ENCODE measurements around the gene SF3B2.
A peak's percentile ranks its signal among the peaks of the same experiment; 100 is the strongest.
"Not testable (repeated sequence)": the region's sequence is repeated elsewhere in the genome, so short reads cannot be mapped to it uniquely, and the experiment has no call there.

The SF3B2 gene

DNA sequence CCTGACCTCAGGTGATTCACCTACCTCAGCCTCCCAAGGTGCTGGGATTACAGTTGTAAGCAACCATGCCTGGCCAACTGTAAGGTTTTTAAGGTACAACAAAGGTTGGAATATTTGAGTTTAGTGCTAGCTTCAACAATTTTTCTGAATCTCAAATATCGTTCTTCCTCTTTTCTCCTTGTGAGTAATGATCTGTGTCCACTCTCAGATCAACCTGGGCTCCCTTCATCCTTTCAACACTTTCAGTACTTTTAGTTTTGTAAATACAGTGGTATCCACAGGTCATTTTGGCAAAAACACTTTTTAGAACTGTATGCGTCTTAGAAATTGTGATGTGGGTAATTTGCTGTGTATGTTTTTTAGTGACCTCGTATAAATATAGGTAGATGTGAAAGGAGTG is 25.8 kb downstream of the SF3B2 start:
- DNase-seq: no peak

DNA sequence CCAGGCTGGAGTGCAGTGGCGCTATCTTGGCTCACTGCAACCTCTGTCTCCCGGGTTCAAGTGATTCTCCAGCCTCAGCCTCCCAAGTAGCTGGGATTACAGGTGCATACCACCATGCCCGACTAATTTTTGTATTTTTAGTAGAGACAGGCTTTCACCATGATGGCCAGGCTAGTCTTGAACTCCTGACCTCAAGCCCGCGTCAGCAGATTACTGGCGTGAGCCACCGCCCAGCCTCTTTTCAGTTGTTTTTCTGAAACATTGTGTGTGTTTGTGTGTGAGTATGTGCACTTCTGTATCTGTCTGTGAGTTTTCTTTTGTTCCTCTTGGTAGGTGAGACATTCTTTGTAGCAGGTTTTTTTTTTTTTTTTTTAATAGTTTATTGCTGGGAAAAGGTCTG is 26.8 kb downstream of the SF3B2 start:
- DNase-seq: not testable (repeated sequence)

DNA sequence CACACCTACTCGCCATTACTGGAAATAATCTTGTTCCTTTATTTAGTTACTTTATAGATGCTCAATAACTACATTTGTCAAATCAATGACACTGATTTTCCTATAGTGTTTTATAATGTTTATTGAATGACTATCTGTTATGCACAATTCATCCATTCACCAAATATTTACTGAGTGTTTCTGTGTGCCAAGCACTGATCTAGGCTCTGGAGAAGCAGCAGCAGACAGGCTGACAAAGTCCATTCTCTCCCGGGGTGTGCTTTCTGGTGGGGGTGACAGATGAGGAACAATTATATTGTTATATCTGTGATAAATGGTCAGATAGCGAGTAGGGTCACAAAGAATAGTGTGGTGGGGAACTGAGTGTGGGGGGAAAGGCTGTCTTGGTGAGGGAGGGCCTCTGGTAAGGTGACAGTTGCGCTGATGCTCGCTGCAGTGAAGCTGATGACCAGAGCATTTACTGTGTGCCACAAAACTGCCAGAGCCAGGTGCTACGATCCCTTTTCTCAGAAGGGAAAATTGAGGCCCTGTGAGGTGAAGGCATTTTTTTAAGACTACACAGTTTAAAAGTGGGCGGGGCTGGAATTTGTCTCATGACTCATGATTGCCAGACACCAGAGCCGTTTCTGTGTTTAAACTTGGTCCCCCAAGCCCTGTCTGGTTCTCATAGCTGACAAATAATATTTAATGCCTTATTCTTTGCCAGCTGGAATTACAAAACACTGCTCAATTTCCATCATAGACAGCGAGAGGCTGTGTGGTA is 28.1 kb downstream of the SF3B2 start:
- DNase-seq: peak; percentile 74

DNA sequence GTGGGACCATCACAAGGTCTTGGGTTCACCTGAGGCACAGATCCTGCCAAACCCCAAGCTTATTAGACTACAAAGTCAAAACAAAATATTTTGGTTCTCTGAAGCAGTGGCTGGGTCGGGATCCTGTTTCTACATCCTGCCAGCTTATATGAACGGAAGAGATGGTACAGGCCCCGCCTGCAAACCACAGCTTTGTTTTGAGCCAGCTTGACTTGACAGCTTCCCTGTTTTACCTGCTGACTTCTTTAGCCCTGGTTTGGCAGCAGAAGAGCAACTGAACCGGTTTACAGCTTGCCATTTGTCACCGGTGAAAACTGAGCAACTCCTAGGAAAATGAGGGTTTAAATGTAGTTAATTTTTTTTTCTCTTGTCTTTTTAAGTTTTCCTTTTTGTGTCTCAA is 29.3 kb downstream of the SF3B2 start:
- DNase-seq: peak; percentile 74

DNA sequence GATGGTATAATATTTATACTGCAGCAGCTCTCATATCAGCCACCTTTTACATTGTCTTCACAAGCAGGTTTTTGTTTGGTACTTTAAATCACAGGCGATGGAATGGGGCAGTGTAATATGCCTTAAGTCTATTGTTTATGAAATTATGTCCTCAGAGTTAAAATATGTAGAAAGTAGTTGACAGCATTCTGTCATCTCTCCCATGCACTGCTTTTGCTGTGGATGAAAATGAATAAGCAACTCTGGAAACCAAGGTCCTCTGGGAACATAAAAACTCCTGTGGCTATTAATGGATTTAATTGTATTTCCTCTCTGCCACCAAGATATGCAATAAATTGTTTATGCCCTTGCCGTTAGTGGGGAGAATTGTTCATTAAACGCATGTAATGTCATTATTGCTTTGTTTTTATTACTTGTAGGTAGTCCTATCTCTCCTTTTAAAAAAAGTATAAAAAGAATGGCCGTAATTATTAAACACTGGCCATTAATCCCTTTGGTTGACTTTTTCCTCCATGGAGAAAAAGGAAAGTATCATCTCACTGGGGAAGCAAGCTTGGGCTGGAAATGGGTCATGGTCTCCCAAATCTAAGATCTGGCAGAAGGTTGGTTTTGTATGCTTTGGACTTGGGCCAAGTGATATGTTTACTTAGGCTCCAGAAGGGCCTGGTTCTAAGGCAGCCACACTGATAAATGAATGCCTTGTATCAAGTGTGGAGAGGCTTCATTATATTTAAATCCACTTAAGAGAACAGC is 31.0 kb downstream of the SF3B2 start:
- DNase-seq: no peak

DNA sequence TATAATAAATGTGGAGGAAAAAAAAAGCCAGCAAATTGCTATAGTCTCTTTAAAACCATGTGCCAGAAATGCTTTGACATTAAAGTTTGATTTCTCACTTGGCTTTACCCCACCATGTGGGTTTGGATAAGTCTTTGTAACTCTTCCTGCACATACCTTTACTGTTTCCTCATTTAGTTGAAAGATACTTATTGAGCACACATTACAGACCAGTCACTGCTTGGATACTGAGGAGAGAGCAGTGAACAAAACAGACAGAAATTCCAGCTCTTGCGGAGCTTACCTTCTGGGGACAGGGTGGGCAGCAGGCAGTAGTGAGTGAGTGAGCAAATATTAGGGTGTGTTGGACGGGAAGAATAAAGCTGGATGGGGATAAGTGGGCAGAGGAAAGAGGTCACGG is 31.6 kb downstream of the SF3B2 start:
- DNase-seq: no peak

DNA sequence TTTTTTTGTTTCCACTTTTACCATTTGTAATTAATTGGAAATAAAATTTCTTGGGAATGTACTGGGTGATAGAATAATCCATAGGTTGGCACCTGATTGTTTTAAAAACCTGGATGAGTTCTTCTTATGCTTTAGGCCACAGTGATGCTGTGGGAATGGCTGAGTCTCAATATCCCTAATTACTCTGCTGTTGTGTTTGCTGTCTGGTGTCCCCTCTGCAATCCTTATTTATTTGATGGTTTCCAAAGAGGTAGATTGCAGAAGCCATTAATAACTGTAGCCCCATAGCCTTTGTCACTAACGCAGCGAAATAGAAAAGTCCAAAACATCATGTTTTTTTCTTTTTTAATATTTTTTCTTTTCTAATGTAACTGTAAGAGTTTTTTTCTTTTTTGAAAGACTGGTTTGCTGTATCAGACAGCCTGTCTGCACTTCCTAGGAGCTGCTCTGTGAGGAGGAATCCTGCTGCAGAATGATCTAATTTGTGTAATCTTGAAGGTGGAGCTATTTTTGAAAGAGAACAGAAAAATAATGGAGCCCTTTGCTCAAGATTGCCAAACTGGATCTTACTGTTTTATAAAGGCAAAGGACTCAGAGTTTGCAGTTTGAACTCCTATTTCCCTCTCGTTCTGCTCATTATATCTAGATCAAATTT is 32.8 kb downstream of the SF3B2 start:
- DNase-seq: no peak

DNA sequence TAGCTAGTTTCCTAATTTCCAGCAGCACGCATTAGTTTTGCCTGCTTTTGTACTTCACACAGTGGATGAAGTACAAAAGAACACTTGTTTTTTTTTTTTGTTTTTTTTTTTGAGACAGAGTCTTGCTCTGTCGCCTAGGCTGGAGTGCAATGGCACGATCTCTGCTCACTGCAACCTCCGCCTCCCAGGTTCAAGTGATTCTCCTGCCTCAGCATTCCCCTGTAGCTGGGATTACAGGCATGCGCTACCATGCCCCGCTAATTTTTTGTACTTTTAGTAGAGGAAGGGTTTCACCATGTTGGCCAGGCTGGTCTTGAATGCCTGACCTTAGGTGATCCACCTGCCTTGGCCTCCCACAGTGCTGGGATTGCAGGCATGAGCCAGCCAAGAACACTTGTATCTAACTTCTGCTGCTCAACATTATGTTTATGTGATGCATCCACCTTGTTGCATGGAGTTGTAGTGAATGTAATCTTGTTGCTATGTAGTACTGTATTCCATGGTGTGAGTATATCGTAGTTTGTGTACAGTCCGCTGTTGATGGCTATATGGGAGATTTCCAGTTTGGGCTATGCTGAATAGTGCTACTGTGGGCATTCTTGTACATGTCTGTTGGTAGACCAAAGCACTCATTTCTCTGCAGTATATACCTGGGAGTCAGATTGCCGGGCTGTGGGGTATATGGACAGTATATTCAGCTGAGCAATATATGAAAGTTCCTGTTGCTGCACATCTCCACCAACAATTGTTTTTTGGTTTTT is 35.2 kb downstream of the SF3B2 start:
- no peak for DNase-seq

DNA sequence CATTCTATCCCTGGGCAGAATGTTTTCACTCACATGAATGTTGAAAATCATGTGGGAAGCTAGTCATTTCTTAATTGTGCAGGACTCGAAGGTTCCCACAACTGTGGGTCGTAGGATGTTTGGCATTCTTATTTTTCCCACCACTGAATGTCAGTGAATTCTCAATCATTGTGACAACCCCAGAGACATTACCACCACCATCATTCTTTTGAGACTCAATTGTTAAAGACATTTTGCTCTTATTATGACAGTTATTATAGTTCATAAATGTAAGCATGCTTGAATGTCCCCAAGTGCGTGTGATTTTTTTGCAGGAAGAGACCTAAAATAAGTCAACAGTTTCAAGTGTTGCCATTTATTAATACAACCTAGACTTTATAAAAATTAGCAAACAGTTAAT is 36.9 kb downstream of the SF3B2 start:
- DNase-seq: no peak

DNA sequence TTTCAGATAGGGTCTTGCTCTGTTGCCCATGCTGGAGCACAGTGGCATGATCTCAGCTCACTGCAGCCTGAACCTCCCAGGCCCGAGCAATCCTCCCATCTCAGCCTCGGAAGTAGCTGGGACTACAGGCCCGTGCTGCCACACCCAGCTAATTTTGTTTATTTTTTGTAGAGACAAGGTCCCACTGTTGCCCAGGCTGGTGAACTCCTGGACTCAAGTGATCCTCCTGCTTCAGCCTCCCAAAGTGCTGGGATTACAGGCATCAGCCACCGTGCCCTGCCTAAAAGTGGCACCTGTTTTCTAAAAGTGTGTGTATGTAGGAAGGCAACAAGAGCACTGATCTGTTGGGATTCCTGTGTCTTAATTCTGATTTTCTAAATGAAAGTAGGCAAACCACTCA is 38.1 kb downstream of the SF3B2 start:
- no peak for DNase-seq

DNA sequence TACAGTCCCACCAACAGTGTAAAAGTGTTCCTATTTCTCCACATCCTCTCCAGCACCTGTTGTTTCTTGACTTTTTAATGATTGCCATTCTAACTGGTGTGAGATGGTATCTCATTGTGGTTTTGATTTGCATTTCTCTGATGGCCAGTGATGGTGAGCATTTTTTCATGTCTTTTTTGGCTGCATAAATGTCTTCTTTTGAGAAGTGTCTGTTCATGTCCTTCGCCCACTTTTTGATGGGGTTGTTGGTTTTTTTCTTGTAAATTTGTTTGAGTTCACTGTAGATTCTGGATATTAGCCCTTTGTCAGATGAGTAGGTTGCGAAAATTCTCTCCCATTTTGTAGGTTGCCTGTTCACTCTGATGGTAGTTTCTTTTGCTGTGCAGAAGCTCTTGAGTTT is 40.0 kb downstream of the SF3B2 start:
- not testable (repeated sequence) for DNase-seq

DNA sequence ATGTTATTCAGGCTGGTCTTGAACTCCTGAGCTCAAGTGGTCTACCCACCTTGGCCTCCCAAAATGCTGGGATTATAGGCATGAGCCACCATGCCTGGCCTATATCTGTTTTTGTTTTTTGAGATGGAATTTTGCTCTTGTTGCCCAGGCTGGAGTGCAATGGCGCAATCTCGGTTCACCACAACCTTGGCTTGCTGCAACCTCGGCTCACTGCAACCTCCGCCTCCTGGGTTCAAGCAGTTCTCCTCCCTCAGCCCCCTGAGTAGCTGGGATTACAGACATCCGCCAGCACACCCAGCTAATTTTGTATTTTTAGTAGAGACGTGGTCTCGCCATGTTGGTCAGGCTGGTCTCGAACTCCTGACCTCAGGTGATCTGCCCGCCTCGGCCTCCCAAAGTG is 47.6 kb downstream of the SF3B2 start:
- DNase-seq: not testable (repeated sequence)

DNA sequence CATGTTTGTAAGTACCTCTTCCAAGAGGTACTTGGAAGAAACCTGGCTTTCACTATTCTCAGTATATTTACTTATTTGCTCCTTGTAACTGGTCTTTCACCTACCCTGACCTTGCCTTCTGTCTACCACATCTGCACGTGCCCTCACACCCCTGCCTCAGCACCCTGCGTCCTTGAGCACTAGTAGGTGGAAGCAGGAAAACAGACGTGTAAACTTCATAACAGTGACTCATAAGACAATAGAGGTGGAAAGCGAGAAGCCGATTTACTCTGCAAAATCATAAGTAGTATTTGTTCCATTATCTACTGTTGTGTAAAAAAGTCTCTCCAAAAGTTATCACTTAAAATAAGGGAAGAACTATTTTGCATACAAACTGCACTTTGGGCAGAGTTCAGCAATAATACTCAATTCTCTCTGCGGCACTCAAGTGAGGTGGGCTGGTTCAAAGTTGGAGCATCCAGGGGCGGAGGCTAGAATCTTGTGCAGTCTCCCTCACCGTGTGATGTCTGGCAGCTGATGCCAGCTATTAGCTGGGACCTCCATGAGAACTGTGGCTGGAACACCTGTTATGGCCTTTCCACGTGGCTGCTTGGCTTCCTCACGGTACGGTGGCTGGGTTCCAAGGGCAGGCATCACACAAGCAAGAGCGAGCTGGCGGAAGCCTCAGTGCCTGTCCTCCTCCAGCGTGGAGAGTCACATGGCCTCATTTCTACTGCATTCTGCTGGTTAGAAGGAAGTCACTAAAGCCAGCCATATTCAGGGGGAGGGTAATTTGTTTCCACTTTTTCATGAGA is 48.3 kb downstream of the SF3B2 start:
- peak; percentile 60 for DNase-seq

DNA sequence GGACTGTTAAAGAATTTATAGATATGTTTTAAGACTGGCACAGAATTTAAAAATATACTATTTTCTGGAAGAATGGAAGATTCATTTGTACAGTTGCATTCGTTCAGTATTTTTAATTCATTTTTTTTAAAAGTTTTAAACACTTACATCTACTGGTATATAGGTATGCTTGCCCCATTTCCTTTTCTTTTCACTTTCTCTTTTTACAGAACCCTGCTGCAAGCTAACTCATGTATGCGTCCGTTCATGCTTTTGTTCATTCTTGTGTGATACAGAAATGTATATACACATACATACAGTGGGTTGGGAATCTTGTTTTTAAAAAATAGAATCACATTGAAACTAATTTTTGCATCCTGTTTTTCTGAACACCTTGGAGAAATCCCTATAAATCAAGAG is 48.9 kb downstream of the SF3B2 start:
- DNase-seq: no peak

DNA sequence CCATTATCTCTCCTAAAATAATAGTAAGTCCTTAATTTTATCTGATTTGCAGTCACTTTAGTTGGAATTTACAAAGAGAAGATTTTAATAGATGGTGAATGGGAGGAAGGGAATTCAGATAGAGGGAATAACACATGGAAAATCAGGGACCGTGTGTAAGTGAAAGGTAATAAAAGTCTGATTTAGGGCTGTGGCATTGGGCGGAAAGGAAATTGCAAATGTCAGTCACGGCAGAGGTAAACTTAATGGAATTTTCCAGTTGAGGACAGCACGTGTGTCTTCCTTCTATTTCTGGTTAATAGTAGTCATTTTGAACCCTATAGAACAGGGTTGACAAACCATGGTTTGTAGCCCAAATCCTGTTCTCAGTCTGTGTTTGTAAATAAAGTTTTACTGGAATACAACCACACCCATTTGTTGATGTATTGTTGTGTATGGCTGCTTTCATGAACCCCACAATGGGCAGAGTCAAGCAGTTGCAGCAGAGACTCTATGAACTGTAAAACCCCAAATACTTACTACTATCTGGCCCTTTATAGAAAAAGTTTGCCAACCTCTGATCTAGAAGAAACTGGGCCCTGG is 52.0 kb downstream of the SF3B2 start:
- no peak for DNase-seq

DNA sequence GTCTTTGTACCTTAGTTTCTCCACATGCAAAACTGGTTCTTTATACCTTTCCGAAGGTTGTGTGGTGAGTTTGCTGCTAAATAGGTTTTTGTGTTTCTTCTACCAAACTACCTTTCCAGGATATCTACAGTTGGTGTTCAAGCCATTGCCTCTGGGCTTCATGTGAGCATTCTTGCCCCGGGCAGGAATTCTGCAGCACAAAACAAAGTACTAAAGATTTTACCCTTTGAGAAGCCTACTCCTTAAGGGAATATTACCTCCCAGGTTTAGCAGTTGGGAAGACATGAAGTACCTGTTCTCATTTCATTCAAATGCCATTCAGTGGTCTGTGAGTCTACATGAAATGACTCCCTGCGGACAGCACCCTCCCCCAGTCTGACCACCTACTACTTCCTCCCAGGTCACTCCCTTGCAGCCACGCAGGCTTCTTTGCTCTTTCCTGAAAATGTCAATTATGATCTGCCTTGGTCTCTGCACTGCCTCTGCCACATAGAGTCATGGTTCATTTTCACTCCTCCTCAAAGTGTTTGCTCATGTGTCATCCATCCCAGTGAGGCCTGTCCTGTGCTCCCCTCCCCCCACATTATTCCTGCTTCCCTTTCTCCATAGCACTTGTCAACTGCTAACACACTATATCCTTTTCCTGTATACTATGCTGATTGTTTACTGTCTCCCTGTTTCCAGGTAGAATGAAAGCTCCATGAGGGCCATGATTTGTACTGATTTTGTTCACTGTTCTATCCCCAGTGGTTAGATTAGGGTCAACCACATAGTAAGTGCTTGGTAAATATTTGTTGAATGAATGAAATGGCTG is 54.8 kb downstream of the SF3B2 start:
- no peak for DNase-seq

DNA sequence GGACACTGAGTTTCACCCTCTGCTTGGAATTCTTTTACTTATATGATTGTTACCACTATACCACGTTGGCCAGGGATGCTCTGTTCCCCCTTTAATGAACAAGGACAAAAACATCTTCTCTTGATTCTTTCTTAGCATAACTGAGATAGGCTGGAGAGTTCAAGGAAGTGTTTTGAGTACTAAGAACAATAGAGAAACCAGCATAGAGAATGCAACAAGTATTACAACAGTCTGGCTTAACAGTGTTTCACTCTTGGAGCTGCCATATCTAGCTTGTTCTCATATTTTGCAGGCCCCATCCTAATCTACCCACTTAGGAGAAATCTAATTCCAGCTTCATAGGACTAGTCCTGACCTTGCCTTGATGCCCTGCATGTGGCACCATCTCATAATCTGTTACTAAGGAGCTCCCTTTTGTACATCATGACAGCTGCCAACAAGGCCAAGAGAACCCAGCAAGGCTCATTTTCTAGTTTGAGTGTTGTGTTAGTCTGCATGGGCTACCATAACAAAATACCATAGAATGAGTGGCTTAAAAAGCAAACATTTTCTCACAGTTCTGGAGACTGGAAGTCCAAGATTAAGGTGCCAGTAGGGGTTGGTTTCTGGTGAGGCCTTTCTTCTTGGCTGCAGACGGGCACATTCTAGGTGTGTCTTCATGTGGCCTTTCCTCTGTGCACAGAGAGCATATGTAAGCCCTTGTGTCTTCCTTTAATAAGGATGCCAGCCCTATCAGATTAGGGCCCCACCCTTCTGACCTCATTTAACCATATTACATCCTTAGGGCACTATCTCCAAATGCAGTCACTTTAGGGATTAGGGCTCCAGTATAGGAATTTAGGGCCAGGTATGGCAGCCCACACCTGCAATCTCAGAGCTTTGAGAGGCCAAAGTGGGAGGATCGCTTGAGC is 55.7 kb downstream of the SF3B2 start:
- DNase-seq: no peak

DNA sequence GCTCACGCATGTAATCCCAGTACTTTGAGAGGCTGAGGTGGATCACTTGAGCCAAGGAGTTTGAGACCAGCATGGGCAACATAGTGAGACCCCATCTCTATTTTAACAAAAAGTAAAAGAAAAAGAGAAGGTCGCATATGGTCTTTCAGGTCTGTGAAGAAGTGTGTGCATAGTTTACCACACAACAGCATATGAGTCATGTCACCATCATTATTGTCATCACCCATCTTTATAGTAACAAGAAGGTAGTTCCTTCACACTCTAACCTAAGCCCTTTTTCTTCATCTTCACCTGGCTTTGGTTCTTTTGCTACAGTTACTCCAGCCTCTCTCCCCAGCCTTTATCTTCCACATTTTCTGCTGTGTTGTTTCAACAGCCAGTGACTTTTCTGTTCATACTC is 57.1 kb downstream of the SF3B2 start:
- DNase-seq: no peak

DNA sequence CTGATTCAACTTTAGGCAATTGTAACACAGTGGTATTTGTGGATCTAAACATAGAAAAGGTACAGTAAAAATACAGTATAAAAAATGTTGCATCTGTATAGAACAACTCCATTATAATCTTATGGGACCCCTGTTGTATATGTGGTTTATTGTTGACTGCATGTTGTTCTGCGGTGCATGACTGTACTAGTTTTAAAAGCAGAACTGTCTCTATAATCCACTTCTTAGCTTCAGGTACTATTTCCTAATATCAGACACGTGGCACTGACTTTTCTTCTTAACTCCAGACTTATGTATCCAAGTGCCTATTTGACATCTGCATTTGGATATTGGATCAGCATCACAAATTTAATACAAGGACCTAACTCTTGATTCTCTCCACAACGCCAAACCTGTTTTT is 59.0 kb downstream of the SF3B2 start:
- no peak for DNase-seq

DNA sequence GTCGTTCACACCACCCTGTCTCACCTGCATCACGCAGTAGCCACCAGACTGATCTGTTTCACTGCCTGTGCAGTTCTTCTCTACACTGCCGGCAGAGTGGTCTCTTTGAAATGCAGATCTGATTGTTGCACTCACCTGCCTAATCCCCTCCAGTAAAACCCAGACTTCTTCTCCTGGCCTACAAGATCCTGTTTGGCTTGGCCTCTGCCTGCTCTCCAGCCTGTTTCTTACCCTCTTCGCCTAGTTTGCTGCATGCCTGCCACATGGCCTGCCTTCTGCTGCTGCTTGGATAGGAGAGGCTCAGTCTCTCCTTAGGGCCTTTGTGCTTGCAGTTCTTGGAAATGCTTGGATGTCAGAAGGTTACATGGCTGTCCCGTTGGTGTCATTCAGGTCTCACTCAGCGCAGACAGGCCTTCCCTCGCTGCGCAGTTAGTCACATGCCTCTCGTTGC is 59.9 kb downstream of the SF3B2 start:
- no peak for DNase-seq
